ENCODE data around the gene ARHGAP5.

Gene ARHGAP5

DNA sequence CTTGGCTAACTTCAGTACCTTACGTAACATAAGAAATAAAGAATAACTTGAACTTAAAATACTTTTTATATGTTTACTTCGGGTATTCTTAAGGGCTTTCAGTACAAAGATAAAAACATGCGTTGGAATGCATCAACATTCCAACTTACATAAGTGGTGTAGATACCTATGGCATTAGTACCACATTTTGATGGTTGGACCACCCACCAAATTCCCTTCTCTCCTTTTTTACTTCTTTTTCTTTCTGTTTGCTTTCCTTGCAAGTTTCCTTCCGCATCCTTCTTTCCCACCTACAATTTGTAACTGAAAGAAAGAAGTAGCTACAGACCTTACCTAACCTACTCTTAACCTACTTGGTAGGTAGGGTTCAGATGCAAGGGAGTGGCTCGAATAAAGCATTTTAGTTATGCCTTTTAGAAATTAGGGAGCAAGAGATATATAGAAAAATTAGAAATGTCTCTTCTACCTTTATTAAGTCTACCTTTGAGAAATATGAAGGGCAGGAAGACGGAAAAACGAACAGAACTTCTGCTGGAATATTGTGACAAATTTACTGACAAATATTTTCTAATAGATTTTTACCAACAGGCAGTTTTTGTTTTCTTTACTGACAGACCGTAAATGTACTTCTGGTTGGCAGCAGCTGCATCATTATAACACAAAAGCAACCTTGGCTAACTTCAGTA is 2.1 kb upstream of the ARHGAP5 start:
- DNase-seq (ENCODE audit: low read depth in 2 of 3, low spot score in 2 of 3) = no peak

DNA sequence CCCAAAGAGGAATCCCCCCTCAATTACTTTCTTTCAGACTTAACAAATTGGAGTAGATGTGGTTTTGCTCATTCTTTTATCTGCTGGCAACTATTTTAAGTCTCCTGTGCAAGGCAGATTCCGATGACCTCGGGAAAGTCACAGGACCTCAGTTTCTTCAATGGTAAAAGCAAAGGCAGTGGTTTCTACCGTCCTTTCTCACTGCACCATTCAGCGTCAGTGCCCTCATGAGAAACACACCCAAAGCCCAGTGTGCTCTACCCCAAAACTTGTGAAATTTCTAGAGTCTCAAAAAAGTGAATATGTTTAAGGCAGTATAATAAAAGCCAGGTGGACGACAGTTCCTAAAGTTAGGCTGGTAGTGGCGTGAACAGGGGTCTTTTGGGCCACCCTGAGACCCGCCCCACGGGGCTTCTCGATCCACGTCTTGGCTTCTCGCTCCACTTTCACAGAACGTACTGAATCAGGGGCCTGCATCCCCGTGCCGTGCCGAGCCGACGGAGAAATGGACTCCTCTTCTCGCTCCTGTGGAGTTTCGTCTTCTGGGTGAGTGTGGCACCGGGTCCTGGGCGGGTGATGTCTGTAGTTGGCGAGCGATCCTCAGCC is 1.3 kb upstream of the ARHGAP5 start:
- DNase-seq (ENCODE audit: low read depth in 2 of 3, low spot score in 2 of 3) = peak in 1 of 3 experiments; percentile 17

DNA sequence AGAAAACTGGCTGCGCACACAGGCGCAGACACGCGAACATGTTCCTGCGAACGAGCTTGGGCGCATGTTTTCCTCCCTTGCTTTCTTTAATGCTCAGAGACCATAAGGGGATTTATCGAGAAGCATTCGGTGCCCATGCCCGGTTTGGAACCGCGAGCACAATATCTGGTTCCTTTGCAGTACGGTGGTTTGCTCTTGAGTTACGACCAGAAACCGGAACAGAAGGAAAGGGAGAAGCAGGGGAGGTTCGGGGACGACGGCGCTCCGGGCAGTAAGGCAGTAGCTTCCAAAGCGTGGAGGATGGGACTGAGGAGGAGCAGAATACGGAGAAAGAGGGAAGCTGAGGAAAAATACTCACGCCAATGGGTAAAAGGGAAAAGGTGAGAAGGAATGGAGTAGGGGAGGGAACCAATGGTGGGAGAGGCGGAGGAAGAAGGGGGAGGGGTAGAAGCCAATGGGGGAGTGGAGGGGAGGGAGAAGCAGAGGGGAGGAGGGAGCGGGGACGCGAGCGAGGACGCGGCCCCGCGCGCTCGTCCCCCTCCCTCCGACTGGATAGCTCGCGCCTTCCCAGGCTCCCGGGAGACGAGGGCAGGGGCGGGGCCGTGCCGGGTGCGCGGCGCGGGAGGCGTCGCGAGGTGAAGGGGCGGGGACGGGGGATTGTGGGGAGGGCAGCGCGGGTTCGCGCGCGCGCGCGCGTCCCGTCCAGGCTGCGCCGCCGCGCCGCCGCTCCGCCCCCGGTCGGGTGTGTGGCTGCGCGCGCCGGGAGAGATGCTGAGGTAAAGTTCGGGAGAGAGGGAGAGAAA is 625 bp upstream of the ARHGAP5 start:
- DNase-seq (ENCODE audit: low read depth in 2 of 3, low spot score in 2 of 3) = peak; percentile 55 to 70 (median 66)

DNA sequence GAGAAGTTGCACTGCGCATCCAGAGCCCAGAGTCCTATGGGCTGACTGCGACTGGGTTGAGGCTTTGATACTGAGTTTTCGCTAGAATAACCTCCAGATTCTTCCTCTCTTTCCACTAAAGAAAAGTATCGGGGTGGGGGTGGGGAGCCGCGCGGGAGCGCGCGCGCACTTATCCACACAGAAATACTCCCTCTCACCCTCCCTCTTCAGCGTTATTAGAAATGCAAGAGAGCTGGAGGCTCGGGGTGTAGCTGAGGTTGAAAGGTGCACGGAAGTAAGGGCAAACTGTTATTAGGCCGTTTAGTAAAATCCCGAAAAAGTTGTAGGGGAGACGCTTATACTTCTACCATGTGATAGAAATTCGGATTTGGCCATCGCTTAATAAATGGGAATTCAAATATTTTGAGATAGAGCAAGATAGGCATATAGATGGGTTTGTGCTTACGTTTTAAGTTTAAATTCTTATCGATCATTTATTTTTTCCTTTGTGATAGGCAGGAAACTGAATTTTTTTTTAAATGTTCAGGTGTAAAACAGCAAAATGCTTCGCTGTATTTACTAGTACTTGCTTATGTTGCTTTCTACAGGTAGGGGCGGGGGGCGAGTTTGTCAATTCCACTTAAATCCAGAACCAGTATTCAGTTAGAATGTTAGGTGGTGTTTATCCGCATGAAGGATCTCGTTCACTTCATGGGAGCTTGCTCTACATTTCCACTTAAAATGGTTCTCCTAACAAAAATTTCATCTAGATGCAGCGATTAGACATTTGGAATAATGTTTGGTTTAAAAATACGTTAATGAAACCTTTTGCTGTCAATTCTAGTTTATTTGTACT is 1.1 kb downstream of the ARHGAP5 start:
- DNase-seq (ENCODE audit: low read depth in 2 of 3, low spot score in 2 of 3) = peak in 1 of 3 experiments; percentile 2

DNA sequence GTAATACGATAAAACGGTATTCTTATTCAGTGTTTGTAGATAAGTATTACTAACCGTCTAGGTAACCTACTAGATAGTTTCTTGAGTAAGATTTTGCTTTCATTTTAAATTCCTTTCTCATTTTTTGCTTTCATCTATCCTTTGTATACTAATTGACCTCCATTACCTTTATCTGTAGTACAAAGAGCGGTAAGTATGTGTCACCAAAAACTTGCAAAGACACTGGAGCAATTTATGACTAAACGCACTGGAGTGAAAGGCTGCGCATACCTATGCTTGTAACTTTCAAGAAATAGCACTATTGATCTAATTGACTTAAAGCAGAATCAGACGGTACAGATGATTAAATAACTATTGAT is 1.7 kb downstream of the ARHGAP5 start:
- DNase-seq (ENCODE audit: low read depth in 2 of 3, low spot score in 2 of 3) = no peak

DNA sequence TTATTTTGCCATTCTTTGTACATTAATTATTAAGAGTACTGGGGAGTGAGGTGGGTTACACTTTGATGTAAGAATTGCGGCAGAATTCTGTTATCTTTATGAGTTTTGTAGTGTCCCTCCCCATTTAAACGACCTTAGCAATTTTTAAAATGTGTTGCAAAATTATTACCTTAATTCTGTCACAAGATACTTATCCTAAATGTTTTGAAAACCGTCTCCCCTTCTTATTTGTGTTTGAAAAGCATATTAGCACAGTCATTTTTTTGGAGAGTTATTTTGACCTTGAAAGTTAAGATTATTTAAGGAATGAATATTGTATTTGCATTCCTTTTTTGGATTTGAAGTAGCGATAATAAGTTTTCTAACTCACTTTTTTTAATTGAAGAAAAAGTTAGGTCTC is 2.2 kb downstream of the ARHGAP5 start:
- no peak for DNase-seq (ENCODE audit: low read depth in 2 of 3, low spot score in 2 of 3)

DNA sequence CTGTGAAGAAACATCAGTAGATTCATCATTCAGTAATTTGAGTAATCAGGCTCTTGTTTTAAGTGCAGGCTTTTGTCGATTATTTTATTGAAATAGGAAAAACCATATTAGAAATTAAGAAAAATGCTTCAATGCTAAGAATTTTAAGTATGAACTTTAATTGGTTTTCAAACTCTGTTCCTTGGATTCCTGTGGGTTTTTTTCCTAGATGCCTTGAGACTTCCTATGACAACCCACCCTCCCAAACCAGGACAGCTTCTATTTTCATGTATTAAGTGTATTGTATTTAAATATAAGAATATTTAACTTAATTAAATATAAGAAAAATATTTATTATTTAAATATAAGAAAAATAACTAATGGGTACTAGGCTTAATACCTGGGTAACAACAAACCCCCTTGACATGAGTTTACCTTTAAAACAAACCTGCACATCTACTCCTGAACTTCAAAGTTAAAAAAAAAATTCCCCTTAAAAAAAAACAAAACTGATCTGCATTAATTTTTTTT is 3.0 kb downstream of the ARHGAP5 start:
- no peak for DNase-seq (ENCODE audit: low read depth in 2 of 3, low spot score in 2 of 3)

DNA sequence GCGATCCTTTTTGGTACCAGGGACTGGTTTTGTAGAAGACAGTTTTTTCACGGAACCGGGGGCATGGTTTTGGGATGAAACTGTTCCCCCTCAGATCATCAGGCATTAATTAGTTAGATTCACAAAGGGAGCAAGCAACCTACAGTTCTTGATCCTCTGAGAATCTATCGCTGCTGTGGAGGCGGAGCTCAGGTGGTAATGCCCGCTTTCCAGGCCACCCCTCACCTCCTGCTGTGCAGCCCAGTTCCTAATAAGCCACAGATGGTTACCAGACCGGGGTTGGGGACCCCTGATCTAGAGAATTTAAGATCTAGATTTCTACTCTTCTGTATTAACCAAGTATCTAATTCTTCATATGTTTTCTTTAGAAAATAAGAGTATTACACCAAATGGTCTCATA is 4.8 kb downstream of the ARHGAP5 start:
- DNase-seq (ENCODE audit: low read depth in 2 of 3, low spot score in 2 of 3) = no peak

DNA sequence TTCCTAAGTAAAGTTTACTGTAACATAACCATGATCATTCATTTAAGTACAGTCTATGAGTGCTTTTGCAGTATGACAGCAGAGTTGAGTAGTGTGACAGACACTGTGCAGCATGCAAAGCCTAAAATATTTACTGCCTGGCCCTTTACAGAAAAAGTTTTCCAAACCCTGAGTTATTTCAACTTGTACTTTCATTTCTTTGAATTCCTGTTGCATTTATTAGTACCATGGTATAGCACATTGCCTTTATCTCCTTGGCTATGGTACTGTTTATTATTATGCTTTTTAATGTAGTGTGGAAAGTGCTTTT is 6.2 kb downstream of the ARHGAP5 start:
- DNase-seq (ENCODE audit: low read depth in 2 of 3, low spot score in 2 of 3) = no peak

DNA sequence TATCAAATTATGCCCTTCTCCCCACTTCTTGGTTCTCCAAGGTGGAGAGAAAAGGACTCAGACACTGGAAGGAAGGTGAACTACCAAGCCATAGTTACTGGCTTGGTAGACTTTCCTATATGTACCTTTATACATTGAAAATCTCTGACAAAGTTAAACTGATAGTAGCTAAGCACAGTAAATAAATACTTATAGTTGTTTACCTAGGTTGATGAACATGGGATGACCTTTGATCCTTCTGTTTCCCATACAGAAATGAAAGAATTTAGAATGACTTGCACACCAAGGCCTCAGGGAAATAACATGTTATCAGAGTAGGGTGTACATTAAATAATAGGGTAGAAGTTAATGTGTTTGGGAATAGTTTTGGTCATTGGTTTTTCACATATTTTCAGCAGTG is 6.7 kb downstream of the ARHGAP5 start:
- DNase-seq (ENCODE audit: low read depth in 2 of 3, low spot score in 2 of 3) = no peak

DNA sequence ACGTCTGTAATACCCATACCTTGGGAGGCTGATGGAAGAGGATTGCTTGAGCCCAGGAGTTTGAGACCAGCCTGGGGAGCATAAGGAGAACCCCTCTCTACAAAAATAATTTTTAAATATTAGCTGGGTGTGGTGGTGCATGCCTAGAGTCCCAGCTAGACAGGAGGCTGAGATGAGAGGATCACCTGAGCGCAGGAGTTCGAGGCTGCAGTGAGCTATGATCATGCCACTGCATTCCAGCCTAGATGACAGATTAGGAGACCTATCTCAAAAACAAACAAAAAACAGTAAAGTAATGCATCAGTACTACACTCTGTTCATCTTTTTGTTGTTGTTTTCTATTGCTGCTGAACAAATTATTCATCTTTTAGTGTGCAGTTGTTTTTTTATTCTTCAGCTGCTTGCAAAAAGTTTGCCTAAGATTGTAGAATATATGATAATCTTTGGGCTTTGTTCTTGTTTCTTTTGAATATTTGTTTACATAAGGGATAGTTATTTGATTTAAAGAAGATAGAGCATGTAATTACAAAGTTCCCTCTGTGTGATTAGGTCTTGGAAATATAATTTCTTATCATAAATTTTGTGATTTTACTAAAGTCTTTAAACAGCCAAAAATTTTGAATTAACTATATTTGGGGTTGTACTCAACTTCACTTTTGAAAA is 8.2 kb downstream of the ARHGAP5 start:
- no peak for DNase-seq (ENCODE audit: low read depth in 2 of 3, low spot score in 2 of 3)

DNA sequence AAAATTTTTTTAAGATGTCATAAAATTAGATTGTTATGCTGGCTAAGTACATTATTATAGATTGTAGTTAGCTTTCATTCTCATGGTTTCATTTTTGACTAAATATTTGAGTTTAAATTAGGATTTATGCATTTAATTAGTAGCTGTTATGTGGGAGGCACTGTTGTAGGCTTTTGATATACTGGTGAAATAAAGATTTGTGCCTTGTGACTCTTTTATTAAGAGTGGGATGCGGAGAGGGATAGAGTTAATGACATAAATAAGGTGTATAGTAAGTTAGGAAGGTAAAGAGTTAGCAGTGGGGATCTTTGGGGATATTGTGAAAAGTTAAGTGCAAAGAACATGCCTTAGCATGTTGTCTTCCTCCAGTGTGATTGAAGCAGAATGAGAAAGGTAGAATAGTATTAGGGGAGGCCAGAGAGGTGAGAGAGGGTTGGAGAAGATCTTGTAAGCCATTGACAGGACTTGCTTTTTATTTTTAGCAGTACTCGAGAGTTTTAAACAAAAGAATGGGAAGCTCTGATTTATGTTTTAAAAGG is 8.8 kb downstream of the ARHGAP5 start:
- no peak for DNase-seq (ENCODE audit: low read depth in 2 of 3, low spot score in 2 of 3)

DNA sequence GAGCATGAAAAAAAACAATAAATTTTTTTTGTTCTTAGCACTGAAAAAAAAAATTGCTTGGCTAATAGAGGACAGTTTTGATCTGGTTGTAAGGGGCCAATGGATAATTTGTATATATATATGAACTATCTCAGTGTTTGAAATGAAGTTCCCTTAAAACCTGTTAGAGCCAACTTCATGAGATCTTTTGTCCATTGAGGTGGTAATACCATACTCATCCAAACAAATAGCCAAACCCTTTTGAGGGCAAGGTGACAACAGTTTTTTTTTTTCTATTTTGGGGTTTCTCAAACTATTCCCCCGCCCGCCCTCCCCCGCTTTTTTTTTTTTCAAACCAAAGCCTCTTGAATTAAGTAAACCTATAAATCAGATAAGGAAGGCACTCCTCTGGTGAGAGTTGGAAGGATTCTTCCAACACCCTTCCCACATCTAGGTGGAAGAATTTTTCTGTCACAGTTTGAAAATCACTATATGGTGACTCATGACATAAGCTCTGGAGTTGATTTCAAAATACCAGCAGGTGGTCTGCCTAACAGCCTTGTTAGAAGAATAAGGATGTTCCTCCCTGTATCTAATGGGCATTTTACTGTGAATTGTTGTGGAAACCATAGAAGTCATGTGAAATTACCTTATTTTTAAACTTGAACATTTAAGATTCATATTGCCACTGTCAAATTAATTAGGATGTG is 10.2 kb downstream of the ARHGAP5 start:
- DNase-seq (ENCODE audit: low read depth in 2 of 3, low spot score in 2 of 3) = no peak

DNA sequence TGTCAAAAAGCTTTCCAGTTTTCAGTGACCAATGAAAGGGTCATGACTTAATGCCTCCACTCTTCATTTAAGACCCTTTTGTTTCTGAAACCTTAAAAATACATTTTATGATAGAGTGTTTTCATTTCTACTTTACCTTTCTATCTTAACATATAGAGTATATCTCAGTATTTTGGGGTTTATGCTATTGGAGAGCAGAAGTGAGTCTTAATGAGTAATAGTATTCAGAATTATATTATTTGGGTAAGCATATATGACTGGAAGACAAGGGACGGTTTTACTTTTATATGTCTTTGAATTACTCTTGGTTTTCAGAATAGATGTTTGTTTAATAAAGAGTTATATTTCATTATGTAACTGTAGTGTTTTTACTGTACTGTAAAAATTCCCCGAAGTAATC is 10.8 kb downstream of the ARHGAP5 start:
- no peak for DNase-seq (ENCODE audit: low read depth in 2 of 3, low spot score in 2 of 3)

DNA sequence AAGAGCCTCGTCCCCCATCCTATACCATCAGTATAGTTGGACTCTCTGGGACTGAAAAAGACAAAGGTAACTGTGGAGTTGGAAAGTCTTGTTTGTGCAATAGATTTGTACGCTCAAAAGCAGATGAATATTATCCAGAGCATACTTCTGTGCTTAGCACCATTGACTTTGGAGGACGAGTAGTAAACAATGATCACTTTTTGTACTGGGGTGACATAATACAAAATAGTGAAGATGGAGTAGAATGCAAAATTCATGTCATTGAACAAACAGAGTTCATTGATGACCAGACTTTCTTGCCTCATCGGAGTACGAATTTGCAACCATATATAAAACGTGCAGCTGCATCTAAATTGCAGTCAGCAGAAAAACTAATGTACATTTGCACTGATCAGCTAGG is 13.6 kb downstream of the ARHGAP5 start:
- no peak for DNase-seq (ENCODE audit: low read depth in 2 of 3, low spot score in 2 of 3)

DNA sequence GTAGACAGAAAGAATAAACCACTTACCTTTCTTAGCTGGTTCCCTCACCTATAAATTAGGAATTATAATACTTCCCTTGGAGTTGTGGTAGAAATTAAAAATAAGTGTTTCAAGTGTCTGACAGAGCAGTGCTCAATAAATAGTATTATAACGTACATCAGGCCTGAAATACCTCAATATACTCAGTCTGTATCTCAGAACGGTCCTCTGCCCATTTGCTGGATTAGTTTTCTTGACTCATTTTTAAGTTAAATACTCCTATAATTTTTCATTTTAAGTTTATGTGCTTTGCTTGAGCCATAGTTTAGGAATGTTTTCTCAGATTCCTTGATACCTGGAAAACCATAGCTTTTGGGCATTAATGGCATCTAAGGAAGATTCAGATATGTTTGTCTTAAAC is 22.4 kb downstream of the ARHGAP5 start:
- no peak for DNase-seq (ENCODE audit: low read depth in 2 of 3, low spot score in 2 of 3)

DNA sequence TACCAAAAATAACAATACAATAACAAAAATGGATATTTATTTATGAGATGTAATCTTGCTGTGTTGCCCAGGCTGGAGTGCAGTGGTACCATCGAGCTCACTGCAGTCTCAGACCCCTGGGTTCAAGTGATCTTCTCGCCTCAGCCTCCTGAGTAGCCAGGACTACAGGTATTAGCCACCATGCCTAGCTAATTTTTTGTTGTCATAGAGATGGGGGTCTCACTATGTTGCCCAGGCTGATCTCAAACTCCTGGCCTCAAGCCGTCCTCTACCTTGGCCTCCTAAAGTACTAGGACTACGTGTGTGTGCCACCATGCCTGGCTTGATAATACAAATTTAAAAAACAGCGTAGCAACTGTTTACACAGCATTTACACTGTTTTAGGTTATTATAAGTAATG is 23.1 kb downstream of the ARHGAP5 start:
- DNase-seq (ENCODE audit: low read depth in 2 of 3, low spot score in 2 of 3) = no peak

DNA sequence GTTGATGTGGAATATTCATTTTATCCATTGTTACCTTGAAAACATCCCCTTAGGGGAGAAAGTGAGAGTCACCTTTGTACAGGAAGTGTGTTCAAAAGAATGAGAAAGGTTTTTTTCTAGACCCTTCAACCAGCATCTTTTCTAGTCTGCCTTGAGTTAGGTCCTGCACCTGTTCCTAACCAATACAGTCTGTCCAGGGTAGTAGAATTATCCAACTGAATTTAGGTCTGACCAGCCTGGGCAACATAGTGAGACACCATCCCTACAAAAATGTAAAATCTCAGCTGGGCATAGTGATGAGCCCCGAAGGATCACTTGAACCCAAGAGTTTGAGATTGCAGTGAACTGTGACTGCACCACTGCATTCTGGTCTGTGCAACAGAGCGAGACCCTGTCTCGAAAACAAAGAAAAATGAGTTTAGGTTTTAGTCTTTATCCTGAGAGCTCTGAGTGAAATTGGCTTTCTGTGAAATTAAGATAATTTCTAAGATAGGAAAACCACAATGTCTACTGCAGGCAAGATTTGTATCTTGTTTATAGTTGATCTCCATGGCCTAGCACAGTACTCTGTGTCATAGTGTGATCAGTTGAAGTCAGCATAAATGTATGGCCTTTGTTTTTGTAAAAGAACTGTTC is 25.2 kb downstream of the ARHGAP5 start:
- DNase-seq (ENCODE audit: low read depth in 2 of 3, low spot score in 2 of 3) = no peak

DNA sequence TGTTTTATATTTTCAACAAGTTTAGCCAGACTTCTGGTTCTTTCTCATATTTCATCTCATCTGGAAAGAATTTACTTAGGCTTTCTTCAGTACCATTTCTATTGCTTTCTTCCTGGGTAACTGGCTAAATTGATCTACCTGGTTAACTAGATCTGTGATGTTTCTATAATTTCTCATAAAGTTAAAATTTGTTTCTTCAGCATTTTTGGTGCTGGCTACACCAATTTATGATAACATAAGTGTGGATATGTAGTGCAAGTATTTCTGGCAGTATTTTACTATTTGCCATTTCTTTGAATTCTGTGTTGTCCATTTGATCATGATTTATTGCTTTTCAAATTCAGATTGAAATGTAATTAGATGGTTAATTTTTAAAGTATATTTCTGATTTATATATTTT is 25.9 kb downstream of the ARHGAP5 start:
- no peak for DNase-seq (ENCODE audit: low read depth in 2 of 3, low spot score in 2 of 3)

DNA sequence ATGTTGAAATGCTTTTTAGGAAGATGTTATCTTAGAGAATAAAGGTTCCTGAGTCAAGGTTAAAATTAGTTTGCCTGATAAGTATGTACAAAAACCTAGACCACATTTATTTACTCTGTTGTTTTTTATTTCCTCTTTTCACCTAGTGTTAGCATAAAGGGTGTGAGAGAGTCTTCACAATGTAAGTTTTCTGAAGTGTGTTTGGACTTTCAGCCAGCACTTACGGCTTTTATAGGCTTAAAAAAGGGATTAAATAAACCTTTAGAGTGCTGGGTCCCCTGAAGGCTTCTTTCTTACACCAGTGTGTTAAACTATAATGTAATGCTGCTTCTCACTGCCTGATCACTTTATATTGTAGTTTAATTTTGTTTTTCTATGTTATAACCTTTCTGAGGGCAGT is 27.2 kb downstream of the ARHGAP5 start:
- no peak for DNase-seq (ENCODE audit: low read depth in 2 of 3, low spot score in 2 of 3)

Measured in activated CD8-positive, alpha-beta memory T cell treated with anti-CD3 and anti-CD28 coated beads for 48 hours (primary cell).